Measurements from ENCODE around the gene DENND4C.
"Not testable (repeated sequence)": the region's sequence is repeated elsewhere in the genome, so short reads cannot be mapped to it uniquely, and the experiment has no call there.

Gene DENND4C

DNA sequence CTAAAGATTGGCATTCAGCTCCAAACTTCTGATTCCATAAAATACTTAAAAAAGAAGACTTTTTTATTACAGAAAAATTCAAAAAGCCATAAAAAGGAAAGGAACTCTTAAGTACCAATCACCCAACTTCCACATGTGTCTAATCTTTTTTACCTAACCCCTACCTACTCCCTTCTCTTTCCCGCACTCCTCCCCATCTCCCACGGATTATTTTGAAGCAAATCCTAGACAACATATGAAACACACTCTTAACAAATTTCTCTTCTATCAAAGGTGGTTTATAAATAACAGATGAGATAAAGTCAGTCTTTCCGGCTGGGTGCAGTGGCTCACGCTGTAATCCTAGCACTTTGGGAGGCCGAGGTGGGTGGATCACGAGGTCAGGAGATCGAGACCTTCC is 5.9 kb upstream of the DENND4C start:
- DNase-seq (ENCODE audit: low spot score) = no peak

GRCh38 chr9:19229595-19230354 is 718 bp upstream of the DENND4C start:
- DNase-seq (ENCODE audit: low spot score) = peak; percentile 79

- DNase-seq (ENCODE audit: low spot score) = peak; percentile 33
These were observed 822 bp downstream of the DENND4C start for GRCh38 chr9:19231126-19231903.

DNA sequence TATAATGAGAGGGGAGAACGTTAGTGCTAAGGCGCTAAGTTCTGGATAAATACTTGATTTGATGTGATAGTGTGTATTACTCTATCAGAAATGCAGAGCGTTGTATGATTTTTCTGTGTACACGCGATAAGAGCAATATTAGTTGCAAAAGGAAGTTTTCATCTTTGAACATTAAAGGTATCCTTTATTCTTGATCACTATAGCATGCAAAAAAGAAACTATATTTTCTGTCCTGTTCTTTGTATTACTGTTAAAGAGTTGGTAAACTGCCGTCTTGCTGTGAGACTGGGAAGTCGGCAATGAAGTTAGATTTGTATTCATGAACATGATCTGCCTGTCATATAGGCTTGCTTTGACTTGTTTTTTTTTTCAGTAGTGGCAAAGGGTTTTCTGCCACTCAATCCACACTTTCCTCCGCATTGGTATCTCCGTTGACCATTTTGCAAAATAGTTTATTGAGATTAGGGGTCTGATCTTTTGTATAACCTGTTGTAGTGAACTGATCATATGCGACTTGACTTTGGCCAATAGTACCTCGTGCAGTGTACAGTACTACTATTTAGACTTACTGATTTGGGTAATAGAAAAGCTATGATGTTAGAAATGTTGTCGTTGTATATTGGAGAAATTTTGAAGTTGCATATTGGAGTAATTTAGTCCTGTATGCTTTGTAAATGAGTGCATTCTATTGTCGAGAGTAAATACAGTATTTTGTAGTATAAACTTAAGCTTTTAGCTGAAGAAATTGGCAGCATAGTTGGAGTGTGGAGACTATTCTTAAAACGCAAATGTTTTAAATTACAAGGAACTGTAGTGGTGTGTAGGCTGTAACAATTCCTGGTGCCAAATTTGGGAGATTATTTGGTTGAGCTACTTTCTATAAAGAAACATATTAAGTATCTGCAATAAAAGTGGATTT is 1.7 kb downstream of the DENND4C start:
- peak; percentile 39 for DNase-seq (ENCODE audit: low spot score)

DNA sequence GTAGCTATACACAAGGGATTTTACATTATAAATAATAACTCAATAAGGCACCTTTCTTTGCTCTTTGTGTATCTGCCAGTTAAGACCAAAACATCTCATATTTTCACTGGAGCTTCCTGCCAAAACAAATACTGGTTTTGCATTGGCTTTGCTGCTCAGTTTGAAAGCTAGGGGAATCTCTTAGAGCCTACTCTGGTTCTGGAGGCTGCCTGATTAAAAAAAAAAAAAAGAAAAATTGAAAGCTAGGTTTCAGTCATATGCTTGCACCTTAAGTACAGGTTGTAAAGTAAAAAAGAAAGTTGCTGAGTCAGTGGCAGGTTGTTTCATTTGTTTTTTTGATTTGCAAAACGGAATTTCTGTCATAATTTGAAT is 2.3 kb downstream of the DENND4C start:
- no peak for DNase-seq (ENCODE audit: low spot score)

DNA sequence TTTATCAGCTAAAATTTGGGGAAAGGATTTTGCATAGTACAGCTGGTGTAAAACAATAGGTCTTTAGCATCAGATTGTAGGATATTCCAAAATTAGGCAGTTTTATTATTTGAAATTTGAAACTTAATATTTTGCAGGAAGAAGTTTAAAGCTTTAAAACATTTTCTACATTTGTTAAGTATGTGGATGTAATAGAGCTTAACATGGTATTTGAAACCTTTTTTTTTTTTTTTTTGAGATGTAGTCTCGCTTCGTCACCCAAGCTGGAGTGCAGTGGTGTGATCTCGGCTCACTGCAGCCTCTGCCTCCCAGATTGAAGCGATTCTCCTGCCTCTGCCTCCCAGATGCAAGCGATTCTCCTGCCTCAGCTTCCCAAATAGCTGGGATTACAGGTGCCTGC is 2.9 kb downstream of the DENND4C start:
- no peak for DNase-seq (ENCODE audit: low spot score)

DNA sequence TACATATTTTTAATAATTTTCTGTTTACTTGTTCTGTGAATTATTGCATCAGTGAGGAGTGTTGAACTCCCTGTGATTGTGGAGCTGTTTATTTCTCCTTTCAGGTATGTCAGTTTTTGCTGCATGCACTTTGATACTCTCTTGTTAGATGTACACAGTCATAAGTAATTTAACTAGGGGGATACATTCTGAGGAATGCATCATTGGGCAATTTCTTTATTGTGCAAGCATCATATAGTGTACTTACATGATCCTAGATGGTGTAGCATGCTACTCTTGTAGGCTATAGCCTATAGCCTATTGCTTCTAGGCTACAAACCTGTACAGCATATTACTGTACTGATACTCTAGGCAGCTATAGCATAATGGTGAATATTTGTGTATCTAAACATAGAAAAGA is 9.5 kb downstream of the DENND4C start:
- no peak for DNase-seq (ENCODE audit: low spot score)

DNA sequence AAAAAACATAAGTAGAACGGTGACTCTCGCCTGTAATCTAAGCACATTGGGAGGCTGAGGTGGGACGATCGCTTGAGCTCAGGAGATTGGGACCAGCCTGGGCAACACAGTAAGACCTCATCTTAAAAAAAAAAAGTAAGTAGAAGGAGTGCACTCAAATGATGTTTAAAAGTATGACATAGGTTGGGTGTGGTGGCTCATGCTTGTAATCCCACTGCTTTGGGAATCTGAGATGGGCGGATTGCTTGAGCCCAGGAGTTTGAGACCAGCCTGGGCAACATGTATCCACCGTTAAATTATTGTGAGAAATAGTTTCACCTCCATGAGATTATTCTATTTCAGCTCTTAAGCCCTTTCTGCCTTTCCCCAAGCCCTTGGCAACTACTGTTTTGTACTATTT is 11.2 kb downstream of the DENND4C start:
- DNase-seq (ENCODE audit: low spot score) = no peak

DNA sequence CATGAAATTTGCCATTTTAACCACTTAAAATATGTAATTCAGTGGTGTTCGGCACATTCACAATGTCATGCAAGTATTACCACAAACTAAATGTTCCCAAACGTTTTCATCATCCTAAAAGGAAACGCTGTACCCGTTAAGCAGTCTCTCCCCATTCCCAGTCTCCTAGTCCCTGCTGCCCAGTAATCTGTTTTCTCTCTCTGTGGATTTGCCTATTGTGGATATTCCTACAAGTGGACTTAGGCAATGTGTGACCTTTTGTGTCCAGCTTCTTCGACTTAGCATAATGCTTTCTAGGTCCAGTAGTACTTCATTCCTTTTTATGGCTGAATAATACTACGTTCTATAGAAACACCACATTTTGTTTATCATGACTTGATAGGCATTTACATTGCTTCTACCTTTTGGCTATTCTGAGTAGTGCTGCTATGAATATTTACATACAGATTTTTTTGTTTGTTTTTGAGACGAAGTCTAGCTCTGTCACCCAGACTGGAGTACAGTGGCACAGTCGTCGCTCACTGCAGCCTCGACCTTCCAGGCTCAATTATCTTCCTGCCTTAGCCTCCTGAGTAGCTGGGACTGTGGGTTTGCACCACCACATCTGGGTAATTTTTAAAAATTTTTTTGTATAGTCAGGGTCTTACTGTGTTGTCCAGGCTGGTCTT is 13.0 kb downstream of the DENND4C start:
- DNase-seq (ENCODE audit: low spot score) = no peak

- DNase-seq (ENCODE audit: low spot score) = no peak
These were observed 16.4 kb downstream of the DENND4C start for GRCh38 chr9:19246891-19247290.

GRCh38 chr9:19247420-19247819 is 16.9 kb downstream of the DENND4C start:
- DNase-seq (ENCODE audit: low spot score) = no peak

GRCh38 chr9:19250346-19250745 is 19.9 kb downstream of the DENND4C start:
- DNase-seq (ENCODE audit: low spot score) = not testable (repeated sequence)

DNA sequence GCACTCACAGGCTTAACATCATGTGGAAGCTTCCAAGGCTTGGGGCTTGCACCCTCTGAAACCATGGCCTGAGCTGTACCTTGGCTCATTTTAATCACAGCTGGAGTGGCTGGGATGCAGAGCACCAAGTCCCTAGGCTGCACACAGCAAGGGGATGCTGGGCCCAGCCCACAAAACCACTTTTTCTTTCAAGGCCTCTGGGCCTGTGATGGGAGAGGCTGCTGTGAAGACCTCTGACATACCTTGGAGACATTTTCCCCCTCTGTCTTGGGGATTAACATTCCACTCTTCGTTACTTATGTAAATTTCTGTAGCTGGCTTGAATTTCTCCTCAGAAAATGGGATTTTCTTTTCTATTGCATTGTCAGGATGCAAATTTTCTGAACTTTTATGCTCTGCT is 20.7 kb downstream of the DENND4C start:
- DNase-seq (ENCODE audit: low spot score) = not testable (repeated sequence)

DNA sequence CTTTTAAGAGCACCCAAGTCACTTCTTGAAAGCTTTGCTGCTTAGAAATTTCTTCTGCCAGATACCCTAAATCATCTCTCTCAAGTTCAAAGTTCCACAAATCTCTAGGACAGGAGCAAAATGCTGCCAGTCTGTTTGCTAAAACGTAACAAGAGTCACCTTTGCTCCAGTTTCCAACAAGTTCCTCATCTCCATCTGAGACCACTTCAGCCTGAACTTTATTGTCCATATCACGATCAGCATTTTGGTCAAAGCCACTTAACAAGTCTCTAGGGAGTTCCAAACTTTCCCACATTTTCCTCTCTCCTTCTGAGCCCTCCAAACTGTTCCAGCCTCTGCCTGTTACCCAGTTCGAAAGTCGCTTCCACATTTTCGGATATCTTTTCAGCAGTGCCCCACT is 21.1 kb downstream of the DENND4C start:
- not testable (repeated sequence) for DNase-seq (ENCODE audit: low spot score)

DNA sequence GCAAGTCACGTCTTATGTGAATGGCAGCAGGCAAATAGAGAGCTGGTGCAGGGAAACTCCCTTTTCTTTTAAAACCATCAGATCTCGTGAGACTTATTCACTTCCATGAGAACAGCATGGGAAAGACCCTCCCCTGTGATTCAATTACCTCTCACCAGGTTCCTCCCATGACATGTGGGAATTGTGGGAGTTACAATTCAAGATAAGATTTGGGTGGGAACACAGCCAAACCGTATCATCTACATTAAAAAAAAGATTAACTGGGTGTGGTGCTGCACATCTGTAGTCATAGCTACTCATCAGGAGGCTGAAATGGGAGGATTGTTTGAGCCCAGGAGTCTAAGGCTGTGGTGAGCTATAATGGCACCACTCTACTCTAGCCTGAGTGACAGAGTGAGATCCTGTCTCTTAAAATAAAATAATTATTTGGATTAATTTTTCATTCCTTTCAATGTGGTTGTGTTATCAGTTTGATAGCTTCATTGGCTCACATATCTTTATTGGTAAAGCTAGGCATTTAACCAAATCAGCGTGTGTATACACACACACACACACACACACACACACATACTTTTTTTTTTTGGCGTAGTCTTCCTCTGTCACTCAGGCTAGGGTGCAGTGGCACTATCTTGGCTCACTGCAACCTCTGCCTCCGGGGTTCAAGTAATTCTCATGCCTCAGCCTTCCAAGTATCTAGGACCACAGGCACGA is 21.8 kb downstream of the DENND4C start:
- DNase-seq (ENCODE audit: low spot score) = no peak

- no peak for DNase-seq (ENCODE audit: low spot score)
These were observed 22.4 kb downstream of the DENND4C start for GRCh38 chr9:19252885-19253219.

DNA sequence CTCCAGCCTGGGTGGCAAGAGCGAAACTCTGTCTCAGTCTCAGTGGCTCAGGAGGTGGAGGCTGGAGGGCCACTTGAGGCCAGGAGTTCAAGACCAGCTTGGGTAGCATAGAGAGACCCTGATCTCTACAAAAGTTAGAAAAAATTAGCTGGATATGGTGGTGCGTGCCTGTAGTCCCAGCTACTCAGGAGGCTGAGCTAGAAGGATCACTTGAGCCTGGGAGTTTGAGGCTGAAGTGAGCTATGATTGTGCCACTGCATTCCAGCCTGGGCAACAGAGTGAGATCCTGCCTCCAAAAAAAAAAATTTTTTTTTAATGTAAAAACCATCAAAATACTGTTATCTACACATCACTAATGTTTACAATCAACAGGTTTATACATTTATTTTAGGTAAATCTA is 24.6 kb downstream of the DENND4C start:
- no peak for DNase-seq (ENCODE audit: low spot score)

- DNase-seq (ENCODE audit: low spot score) = no peak
These were observed 25.3 kb downstream of the DENND4C start for GRCh38 chr9:19255821-19256220.

- not testable (repeated sequence) for DNase-seq (ENCODE audit: low spot score)
These were observed 29.3 kb downstream of the DENND4C start for GRCh38 chr9:19259665-19260255.

GRCh38 chr9:19265602-19266001 is 35.1 kb downstream of the DENND4C start:
- DNase-seq (ENCODE audit: low spot score) = not testable (repeated sequence)

Measured in SW480 (cell line).